Measurements from ENCODE around the gene MOCS3.

DNA sequence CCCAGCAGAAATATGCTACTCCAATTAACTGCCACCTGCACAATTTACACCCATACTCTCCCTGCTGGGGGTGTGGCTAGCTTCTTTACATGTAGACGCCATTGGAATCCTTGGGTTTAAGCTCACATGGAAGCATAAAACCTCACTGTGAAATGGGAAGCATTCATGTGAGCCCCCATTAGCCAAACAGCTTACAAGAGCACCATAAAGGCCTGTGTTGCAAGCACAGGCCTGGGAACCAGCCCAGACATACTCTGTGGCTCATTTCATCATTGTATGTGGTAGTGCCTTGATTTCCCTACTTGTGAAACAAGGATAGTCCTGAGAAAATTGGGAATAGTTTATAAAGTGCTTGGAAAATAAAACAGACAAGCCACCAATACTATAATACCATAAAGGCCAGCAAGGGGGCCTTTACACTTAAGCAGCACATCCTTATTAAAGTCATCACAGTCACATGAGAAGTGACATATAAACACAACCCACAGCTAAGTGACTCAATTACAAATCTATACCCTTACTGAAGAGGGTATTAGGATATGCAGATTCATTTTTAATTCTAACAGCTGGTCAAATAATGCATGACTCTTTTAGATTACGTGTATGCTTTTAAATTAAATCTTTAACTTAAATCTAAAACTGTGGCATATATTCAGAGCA lies 34.2 kb upstream of the MOCS3 start:
- TF ChIP-seq POLR2AphosphoS5 (IDR thresholded peaks at IDR 0.05) = no peak
- TF ChIP-seq, protein P1, sequence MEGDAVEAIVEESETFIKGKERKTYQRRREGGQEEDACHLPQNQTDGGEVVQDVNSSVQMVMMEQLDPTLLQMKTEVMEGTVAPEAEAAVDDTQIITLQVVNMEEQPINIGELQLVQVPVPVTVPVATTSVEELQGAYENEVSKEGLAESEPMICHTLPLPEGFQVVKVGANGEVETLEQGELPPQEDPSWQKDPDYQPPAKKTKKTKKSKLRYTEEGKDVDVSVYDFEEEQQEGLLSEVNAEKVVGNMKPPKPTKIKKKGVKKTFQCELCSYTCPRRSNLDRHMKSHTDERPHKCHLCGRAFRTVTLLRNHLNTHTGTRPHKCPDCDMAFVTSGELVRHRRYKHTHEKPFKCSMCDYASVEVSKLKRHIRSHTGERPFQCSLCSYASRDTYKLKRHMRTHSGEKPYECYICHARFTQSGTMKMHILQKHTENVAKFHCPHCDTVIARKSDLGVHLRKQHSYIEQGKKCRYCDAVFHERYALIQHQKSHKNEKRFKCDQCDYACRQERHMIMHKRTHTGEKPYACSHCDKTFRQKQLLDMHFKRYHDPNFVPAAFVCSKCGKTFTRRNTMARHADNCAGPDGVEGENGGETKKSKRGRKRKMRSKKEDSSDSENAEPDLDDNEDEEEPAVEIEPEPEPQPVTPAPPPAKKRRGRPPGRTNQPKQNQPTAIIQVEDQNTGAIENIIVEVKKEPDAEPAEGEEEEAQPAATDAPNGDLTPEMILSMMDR (IDR thresholded peaks at IDR 0.05) = no peak
